ENCODE results near the gene CXCL17. TPM values are rescaled to one million over a fixed set of nuclear protein-coding genes. Genes with fewer than 3 reads are reported as not detected.
A peak's percentile ranks its signal among the peaks of the same experiment; 100 is the strongest.

Gene CXCL17
- total and polyA plus RNA-seq, 2 experiments from 2014 or later: 0.39 TPM; not detected in 1

- H3K4me3 Mint-ChIP-seq: no peak overlapping the region
- DNase-seq (ENCODE audit: low spot score): no peak
- H3K27me3 Mint-ChIP-seq (ENCODE audit: insufficient read depth, low read depth, poor library complexity): peaks cover 11% of the 10 kb centered on the region
- H3K9me3 Mint-ChIP-seq: no peaks in the 10 kb centered on the region
- H3K36me3 Mint-ChIP-seq (ENCODE audit: low read depth): no peaks in the 10 kb centered on the region
- Histone ChIP-seq H3K4me2 (no peak overlapping the region), H2AFZ (peak overlapping the region; percentile 56; the same call in 1 of the 2 replicates), H3K4me3 (no peak overlapping the region), H3K79me2 (replicated peaks; ENCODE audit: insufficient read depth) (no peaks in the 10 kb centered on the region), H3K4me1 (ENCODE audit: insufficient read depth) (peaks cover 20% of the 10 kb centered on the region), H3K9me2 (ENCODE audit: insufficient read depth) (no peaks in the 10 kb centered on the region), H3K27ac (ENCODE audit: low read depth) (no peak overlapping the region), H3F3A (replicated peaks; ENCODE audit: low read depth) (no peaks in the 10 kb centered on the region), H4K20me1 (replicated peaks; ENCODE audit: insufficient read depth) (no peaks in the 10 kb centered on the region), H3K27me3 (ENCODE audit: insufficient read depth) (no peaks in the 10 kb centered on the region), H3K36me3 (ENCODE audit: insufficient read depth) (no peaks in the 10 kb centered on the region)
- H3K4me1 Mint-ChIP-seq: peaks cover 28% of the 10 kb centered on the region
- no peak for TF ChIP-seq REST (IDR thresholded peaks at IDR 0.05; ENCODE audit: unreplicated experiment)
- no peak for TF ChIP-seq STAT1 (IDR thresholded peaks at IDR 0.05; ENCODE audit: unreplicated experiment)
- no peak for TF ChIP-seq ZNF331 (CRISPR knock-in tag; IDR thresholded peaks at IDR 0.05; ENCODE audit: low read depth)
- no peak for TF ChIP-seq ZNF114 (CRISPR knock-in tag; IDR thresholded peaks at IDR 0.05)
- no peak for TF ChIP-seq POLR2AphosphoS5 (IDR thresholded peaks at IDR 0.05; ENCODE audit: low read depth)
- TF ChIP-seq EZH2 (IDR thresholded peaks at IDR 0.05; ENCODE audit: low read depth, unreplicated experiment): no peak
- no peak for TF ChIP-seq EZH2phosphoT487 (IDR thresholded peaks at IDR 0.05; ENCODE audit: unreplicated experiment)
- no peak for TF ChIP-seq CREB1 (CRISPR knock-in tag; IDR thresholded peaks at IDR 0.05; ENCODE audit: low read depth)
- no peak for TF ChIP-seq CTCF (conservative IDR thresholded peaks at IDR 0.05; ENCODE audit: low read depth in 2 of 2)
- no peak for TF ChIP-seq ZNF462 (CRISPR knock-in tag; IDR thresholded peaks at IDR 0.05)
- TF ChIP-seq ETS1 (IDR thresholded peaks at IDR 0.05): no peak
- TF ChIP-seq JUNB (IDR thresholded peaks at IDR 0.05; ENCODE audit: unreplicated experiment): no peak
- no peak for TF ChIP-seq NANOG (IDR thresholded peaks at IDR 0.05; ENCODE audit: borderline replicate concordance)
- ATAC-seq: no peak
- no peak overlapping the region for H3K27ac Mint-ChIP-seq
Measured at GRCh38 chr19:42466521-42467182, 23.9 kb upstream of the CXCL17 start.

All from GM23338 (cell line).